ENCODE results near the gene PCDH8.

PCDH8 gene

GRCh38 chr13:52848455-52849195 is at the start of gene PCDH8:
TSS of gene PCDH8 (minus strand) at chr13:52848640. CDS start at chr13:52848436, 204 bp downstream.
- DNase-seq, result peak; percentile 63

- DNase-seq, result no peak
Observed at GRCh38 chr13:52896827-52897659, 48.6 kb upstream of the PCDH8 start.

- no peak for DNase-seq
Observed at GRCh38 chr13:52894413-52894812, 46.0 kb upstream of the PCDH8 start.

GRCh38 chr13:52892925-52893324 is 44.5 kb upstream of the PCDH8 start:
- DNase-seq, result no peak

- DNase-seq, result no peak
Observed at GRCh38 chr13:52891706-52892105, 43.3 kb upstream of the PCDH8 start.

- DNase-seq, result no peak
Observed at GRCh38 chr13:52887165-52887564, 38.7 kb upstream of the PCDH8 start.

- DNase-seq, result no peak
Observed at GRCh38 chr13:52885141-52885540, 36.7 kb upstream of the PCDH8 start.

- DNase-seq, result no peak
Observed at GRCh38 chr13:52884429-52885010, 36.1 kb upstream of the PCDH8 start.

GRCh38 chr13:52882785-52883184 is 34.3 kb upstream of the PCDH8 start:
- no peak for DNase-seq

GRCh38 chr13:52879950-52880741 is 31.7 kb upstream of the PCDH8 start:
- no peak for DNase-seq

GRCh38 chr13:52878831-52879230 is 30.4 kb upstream of the PCDH8 start:
- no peak for DNase-seq

- no peak for DNase-seq
Observed at GRCh38 chr13:52870143-52870542, 21.7 kb upstream of the PCDH8 start.

GRCh38 chr13:52869621-52870020 is 21.2 kb upstream of the PCDH8 start:
- DNase-seq, result no peak

- no peak for DNase-seq
Observed at GRCh38 chr13:52869050-52869449, 20.6 kb upstream of the PCDH8 start.

- DNase-seq, result no peak
Observed at GRCh38 chr13:52868190-52868589, 19.8 kb upstream of the PCDH8 start.

- no peak for DNase-seq
Observed at GRCh38 chr13:52864941-52865340, 16.5 kb upstream of the PCDH8 start.

GRCh38 chr13:52862358-52863206 is 14.1 kb upstream of the PCDH8 start:
- DNase-seq, result peak; percentile 59

GRCh38 chr13:52852444-52852843 is 4.0 kb upstream of the PCDH8 start:
- DNase-seq, result no peak

- DNase-seq, result peak; percentile 55
Observed at GRCh38 chr13:52851137-52851962, 2.9 kb upstream of the PCDH8 start.

- DNase-seq, result peak; percentile 73
Observed at GRCh38 chr13:52850396-52851136, 2.1 kb upstream of the PCDH8 start.
